Natural killer cell (primary cell): ENCODE data around the gene RPP25L. TPM values are rescaled to one million over a fixed set of nuclear protein-coding genes. Genes with fewer than 3 reads are reported as not detected.
A peak's percentile ranks its signal among the peaks of the same experiment; 100 is the strongest.

Source experiments
- ATAC-seq, 3 donors: fragments of 150-1000 bp in 2 of 3; fragments of 200-7000 bp in 1 of 3; cut with Tn5 transposase; 1 replicate in 1 of 3; 2 replicates in 2 of 3; pipeline ENCODE4 v1.10.0; 2021; ENCODE audit warnings: mild to moderate bottlenecking in 2 of 3, moderate library complexity in 2 of 3
- DNase-seq, 2 donors: peaks; one replicate each; pipeline versions ENCODE4 v3.0.0 to v3.0.0-alpha.2; 2013 to 2021; ENCODE audit warnings: mixed read lengths in 1 of 2
- H3K27ac ChIP-seq: one replicate; pipeline ENCODE4 v1.5.1; 2013; ENCODE audit warnings: mild to moderate bottlenecking, low read length
- H3K27me3 ChIP-seq: one replicate; pipeline ENCODE4 v1.6.1; 2013; ENCODE audit warnings: low read length; ENCODE audit not compliant: control insufficient read depth, insufficient read depth
- H3K36me3 ChIP-seq: one replicate; pipeline ENCODE4 v1.6.1; 2013; ENCODE audit warnings: low read length; ENCODE audit not compliant: control insufficient read depth, insufficient read depth
- H3K4me1 ChIP-seq: one replicate; pipeline ENCODE4 v1.6.1; 2013; ENCODE audit warnings: low read length; ENCODE audit not compliant: control insufficient read depth, insufficient read depth
- H3K4me3 ChIP-seq: one replicate; pipeline ENCODE4 v1.5.1; 2013; ENCODE audit warnings: low read length
- H3K9me3 ChIP-seq: one replicate; pipeline ENCODE4 v1.6.1; 2013; ENCODE audit warnings: low read length; ENCODE audit not compliant: control insufficient read depth, insufficient read depth
- H3K27ac Mint-ChIP-seq, 2 donors: one replicate each; pipeline ENCODE4 v1.8.0; 2022; ENCODE audit warnings: mild to moderate bottlenecking in 2 of 2, mixed read lengths in 2 of 2, moderate library complexity in 1 of 2
- H3K27me3 Mint-ChIP-seq, 2 donors: one replicate each; pipeline ENCODE4 v1.8.0; 2022; ENCODE audit warnings: low read depth in 2 of 2, mixed read lengths in 2 of 2
- H3K36me3 Mint-ChIP-seq: one replicate; pipeline ENCODE4 v1.8.0; 2022; ENCODE audit warnings: mixed read lengths
- H3K4me1 Mint-ChIP-seq, 2 donors: one replicate each; pipeline ENCODE4 v1.8.0; 2022; ENCODE audit warnings: mixed read lengths in 2 of 2
- H3K4me3 Mint-ChIP-seq: one replicate; pipeline ENCODE4 v1.8.0; 2022; ENCODE audit warnings: mild to moderate bottlenecking, moderate library complexity, mixed read lengths
- H3K9me3 Mint-ChIP-seq, 2 donors: one replicate each; pipeline ENCODE4 v1.8.0; 2022; ENCODE audit warnings: mixed read lengths in 2 of 2
- WGBS: methylation state at CpG from one replicate; pipeline ENCODE4 v1.1.7; 2013; ENCODE audit warnings: missing lambda C conversion rate; ENCODE audit not compliant: insufficient coverage; 5-methylcytosine and 5-hydroxymethylcytosine counted together
- intact Hi-C: fragments of 100-400 bp; cut with micrococcal nuclease; formaldehyde crosslinking; loops from one replicate; pipeline ENCODE4 v1.14.2; 2022
- total RNA-seq, 4 donors: library from RNA; stranded (reverse); fragments of 120-200 nt in 1 of 4; gene quantifications; one replicate each; pipeline versions ENCODE4 v1.2.3 to v1.2.4, GENCODE V29; 2013 to 2022
- TF ChIP-seq, protein P1 (sequence below): fragments of 200-600 bp; IDR thresholded peaks from one replicate; pipeline ENCODE4 v1.8.0; 2022; ENCODE audit warnings: antibody characterized with exemption

Gene RPP25L
- total RNA-seq, 3 donors from 2014 or later (not counting 1 experiment from before 2014, with no cell fraction given), result 9.3 to 15.0 (median 9.8) TPM

DNA sequence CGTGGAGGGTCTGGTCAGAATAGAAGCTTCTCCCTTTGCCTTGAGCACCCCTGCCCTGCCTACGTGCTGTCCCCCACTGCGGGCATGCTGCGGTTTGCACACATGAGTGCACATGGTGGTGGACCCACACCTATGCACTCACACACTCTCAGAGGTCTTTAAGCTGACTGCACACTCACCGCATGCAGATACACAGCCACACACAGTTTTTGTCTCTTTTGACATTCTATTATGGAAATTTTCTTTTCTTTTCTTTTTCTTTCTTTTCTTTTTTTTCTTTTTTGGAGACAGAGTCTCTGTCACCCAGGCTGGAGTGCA is 17.6 kb upstream of the RPP25L start:
- no peak for DNase-seq
- Histone ChIP-seq H3K4me3 (peak overlapping the region; percentile 4), H3K4me1 (peaks cover 12% of the 10 kb centered on the region), H3K27me3 (peaks cover 42% of the 10 kb centered on the region), H3K9me3 (no peaks in the 10 kb centered on the region), H3K27ac (no peak overlapping the region), H3K36me3 (no peaks in the 10 kb centered on the region)
- intact Hi-C loops, result no loop called here
- Mint-ChIP-seq H3K36me3 (peaks cover 8% of the 10 kb centered on the region), H3K4me3 (peak overlapping the region; percentile 82), H3K27me3 (peaks cover 48 to 52% of the 10 kb centered on the region in 2 donors), H3K4me1 (peaks cover 14 to 24% of the 10 kb centered on the region in 2 donors), H3K27ac (peak overlapping the region in 1 of 2 donors; percentile 51), H3K9me3 (no peaks in the 10 kb centered on the region)
- WGBS, result 30% methylated on average over 5 of the region's 5 CpGs
- ATAC-seq, result no peak
- TF ChIP-seq, protein P1, sequence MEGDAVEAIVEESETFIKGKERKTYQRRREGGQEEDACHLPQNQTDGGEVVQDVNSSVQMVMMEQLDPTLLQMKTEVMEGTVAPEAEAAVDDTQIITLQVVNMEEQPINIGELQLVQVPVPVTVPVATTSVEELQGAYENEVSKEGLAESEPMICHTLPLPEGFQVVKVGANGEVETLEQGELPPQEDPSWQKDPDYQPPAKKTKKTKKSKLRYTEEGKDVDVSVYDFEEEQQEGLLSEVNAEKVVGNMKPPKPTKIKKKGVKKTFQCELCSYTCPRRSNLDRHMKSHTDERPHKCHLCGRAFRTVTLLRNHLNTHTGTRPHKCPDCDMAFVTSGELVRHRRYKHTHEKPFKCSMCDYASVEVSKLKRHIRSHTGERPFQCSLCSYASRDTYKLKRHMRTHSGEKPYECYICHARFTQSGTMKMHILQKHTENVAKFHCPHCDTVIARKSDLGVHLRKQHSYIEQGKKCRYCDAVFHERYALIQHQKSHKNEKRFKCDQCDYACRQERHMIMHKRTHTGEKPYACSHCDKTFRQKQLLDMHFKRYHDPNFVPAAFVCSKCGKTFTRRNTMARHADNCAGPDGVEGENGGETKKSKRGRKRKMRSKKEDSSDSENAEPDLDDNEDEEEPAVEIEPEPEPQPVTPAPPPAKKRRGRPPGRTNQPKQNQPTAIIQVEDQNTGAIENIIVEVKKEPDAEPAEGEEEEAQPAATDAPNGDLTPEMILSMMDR, result no peak

DNA sequence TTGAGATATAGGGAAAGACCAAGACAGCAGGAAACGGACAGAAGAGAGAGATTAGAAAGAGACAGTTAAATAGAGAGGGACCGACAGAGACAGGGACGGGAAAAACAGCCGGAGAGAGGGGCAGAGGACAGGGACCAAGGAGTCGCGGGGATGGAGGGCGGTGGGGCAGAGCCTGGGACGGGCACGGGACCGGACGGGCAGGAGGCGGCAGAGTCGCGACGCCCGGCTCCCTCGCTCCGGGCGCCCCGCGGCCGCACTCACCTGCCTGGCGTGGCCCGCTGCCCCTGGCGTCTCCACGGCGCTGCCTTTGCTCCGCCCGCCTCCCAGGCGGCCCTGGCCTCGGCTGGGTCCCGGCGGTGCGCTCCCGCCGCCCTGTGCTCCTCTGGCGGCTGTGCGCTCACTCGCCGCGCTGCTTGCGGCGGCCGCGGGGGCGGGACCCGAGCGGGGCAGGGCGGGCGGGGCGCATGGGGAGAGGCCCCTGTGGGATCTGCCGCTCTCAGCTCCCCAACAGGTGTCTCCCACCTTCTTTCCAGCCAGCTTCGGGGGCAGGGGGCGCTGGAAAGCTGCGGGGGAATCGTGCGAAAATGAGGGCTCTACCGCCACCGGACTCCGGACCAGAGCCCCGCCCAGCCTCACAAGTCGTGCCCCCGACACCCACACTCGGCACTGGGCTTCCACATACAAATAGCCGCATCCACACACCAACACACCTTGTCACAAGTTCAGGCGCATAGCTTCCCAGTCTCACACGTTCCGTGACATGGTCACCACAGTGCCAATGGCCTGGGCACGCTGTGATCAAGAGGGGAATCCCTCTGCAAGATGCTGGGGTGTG is 17.0 kb upstream of the RPP25L start, which contains the start of gene ARID3C:
ARID3C (minus strand) TSS at position 411 of the 835 bp plus-strand sequence. CDS start 1,052 bp downstream, outside the sequence.
- under 1% methylated on average over 69 of the region's 69 CpGs for WGBS
- H3K4me1 Mint-ChIP-seq, result peaks cover 16 to 21% of the 10 kb centered on the region in 2 donors
- Histone ChIP-seq H3K27ac (no peak within 1 kb of the TSS), H3K4me1 (peaks cover 15% of the 10 kb centered on the region), H3K36me3 (no peaks in the 10 kb centered on the region), H3K27me3 (peaks cover 48% of the 10 kb centered on the region), H3K4me3 (peak within 1 kb of the TSS; percentile 4), H3K9me3 (no peaks in the 10 kb centered on the region)
- peak; percentile 33 to 68 for DNase-seq
- ATAC-seq, result peak; percentile 68 to 77 (median 71)
- H3K36me3 Mint-ChIP-seq, result peaks cover 8% of the 10 kb centered on the region
- TF ChIP-seq, protein P1, result no peak
- intact Hi-C loops, result no loop called here
- H3K9me3 Mint-ChIP-seq, result no peaks in the 10 kb centered on the region
- H3K27me3 Mint-ChIP-seq, result peaks cover 49 to 52% of the 10 kb centered on the region in 2 donors
- H3K27ac Mint-ChIP-seq, result peak within 1 kb of the TSS; percentile 1 to 51
- peak within 1 kb of the TSS; percentile 86 for H3K4me3 Mint-ChIP-seq

DNA sequence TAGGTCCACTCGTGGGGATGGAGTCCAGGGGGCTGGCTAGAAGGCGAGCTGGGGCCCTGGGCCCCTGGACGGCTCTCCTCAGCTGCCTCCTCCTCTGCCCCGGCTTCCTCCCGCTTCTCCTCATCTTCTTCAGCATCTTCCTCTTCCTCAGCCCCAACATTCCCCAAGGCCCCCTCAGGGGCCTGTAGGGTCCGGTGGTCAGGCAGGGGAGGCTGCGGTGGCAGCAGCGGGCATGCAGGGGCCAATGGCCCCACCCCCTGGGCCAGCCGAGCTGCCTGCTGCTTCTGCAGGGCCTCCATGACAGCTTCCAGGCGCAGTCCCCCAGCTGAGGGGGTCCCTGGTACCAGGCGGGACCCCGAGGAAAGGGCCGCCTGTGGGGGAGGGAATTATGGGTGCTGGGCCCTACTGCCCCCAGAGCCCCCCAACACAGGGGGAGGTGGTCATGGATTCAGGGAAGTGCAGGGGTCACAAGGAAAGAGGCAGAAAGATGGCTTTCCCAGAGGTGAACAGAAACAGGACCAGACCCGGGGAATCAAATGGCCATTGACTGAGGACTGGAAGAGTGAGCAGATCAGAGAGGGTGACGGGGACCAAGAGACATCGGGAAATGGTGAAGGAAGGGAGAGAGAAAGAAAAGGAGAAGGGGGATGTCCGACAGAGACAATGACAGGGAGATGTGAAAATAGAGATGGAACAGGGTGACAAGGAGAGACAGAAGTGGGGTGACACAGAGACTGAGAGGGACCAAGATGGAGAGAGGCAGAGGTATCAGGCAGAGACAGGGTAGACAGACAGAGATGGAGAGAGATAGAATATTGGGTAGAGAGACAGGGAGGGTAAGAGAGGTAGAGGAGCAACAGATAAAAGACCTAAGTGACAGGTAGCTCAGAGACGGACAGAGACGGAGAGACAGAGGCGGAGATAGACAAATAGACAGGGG is 16.1 kb upstream of the RPP25L start:
- H3K4me1 Mint-ChIP-seq, result peaks cover 22 to 26% of the 10 kb centered on the region in 2 donors
- Histone ChIP-seq H3K27ac (no peak overlapping the region), H3K27me3 (peaks cover 54% of the 10 kb centered on the region), H3K9me3 (no peaks in the 10 kb centered on the region), H3K4me3 (no peak overlapping the region), H3K4me1 (peaks cover 24% of the 10 kb centered on the region), H3K36me3 (no peaks in the 10 kb centered on the region)
- H3K27ac Mint-ChIP-seq, result peak overlapping the region; percentile 1 to 29
- H3K4me3 Mint-ChIP-seq, result peak overlapping the region; percentile 86
- ATAC-seq, result peak in 1 of 3 donors; percentile 9
- no peaks in the 10 kb centered on the region for H3K9me3 Mint-ChIP-seq
- DNase-seq, result no peak
- H3K36me3 Mint-ChIP-seq, result peaks cover 8% of the 10 kb centered on the region
- H3K27me3 Mint-ChIP-seq, result peaks cover 55 to 58% of the 10 kb centered on the region in 2 donors
- 34% methylated on average over 20 of the region's 20 CpGs for WGBS
- intact Hi-C loops, result no loop called here
- TF ChIP-seq, protein P1, result no peak
